IMR-90 (cell line): Measurements from ENCODE around the gene RTEL1.

Source experiments
- CEBPB ChIP-seq: IDR thresholded peaks from 2 replicates; pipeline ENCODE4 v1.6.1; 2012; ENCODE audit warnings: low read depth, low read length, improper control_type of control experiment
- CTCF ChIP-seq: conservative IDR thresholded peaks from 2 replicates; pipeline ENCODE4 v1.5.1; 2012; ENCODE audit warnings: mild to moderate bottlenecking, low read depth, low read length, improper control_type of control experiment
- POLR2A ChIP-seq: IDR thresholded peaks from 2 replicates; pipeline ENCODE4 v1.6.1; 2012; ENCODE audit warnings: mild to moderate bottlenecking, low read depth, low read length
- USF2 ChIP-seq: fragments of 150-350 bp; IDR thresholded peaks from 2 replicates; pipeline ENCODE4 v1.6.1; 2017; ENCODE audit warnings: mild to moderate bottlenecking, antibody characterized with exemption, low read length, low read depth

- no peak for TF ChIP-seq CTCF
- TF ChIP-seq POLR2A = no peak
- no peak for TF ChIP-seq USF2
- no peak for TF ChIP-seq CEBPB
Measured at GRCh38 chr20:63740070-63740626, 82.0 kb downstream of the RTEL1 start.
